Measurements from ENCODE around the gene PRSS22. TPM values are rescaled to one million over a fixed set of nuclear protein-coding genes. Genes with fewer than 3 reads are reported as not detected.
A peak's percentile ranks its signal among the peaks of the same experiment; 100 is the strongest.

PRSS22 gene
- total RNA-seq, 4 donors from 2014 or later = 2.5 to 11.2 TPM; not detected in 2

DNA sequence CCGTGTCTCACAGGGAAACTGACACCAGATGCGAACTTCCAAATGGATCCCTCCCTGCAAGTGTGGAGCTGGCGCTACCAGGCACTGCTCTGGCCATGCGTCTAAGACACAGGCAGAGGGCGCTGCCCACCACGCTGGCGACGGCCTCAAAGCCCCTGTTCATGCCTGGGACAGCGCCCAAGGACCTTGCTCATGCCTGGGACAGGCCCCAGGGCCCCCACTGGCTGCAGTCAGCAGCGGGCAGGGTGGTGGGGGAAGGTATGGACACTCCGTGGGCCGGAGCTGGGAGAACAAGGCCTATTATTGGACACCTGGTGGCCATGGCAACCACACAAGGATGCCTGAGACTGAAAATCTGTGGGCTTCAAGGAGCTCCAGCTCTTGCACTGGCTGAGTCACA is 19.0 kb downstream of the PRSS22 start:
- no peaks in the 10 kb centered on the region for H3K36me3 ChIP-seq
- WGBS, 2 donors (ENCODE audit: low coverage in 1 of 2) = 4% methylated on average over 11 of the region's 12 CpGs; no CpG with 5 or more reads in 1 of the 2 donors
- TF ChIP-seq, protein P1, sequence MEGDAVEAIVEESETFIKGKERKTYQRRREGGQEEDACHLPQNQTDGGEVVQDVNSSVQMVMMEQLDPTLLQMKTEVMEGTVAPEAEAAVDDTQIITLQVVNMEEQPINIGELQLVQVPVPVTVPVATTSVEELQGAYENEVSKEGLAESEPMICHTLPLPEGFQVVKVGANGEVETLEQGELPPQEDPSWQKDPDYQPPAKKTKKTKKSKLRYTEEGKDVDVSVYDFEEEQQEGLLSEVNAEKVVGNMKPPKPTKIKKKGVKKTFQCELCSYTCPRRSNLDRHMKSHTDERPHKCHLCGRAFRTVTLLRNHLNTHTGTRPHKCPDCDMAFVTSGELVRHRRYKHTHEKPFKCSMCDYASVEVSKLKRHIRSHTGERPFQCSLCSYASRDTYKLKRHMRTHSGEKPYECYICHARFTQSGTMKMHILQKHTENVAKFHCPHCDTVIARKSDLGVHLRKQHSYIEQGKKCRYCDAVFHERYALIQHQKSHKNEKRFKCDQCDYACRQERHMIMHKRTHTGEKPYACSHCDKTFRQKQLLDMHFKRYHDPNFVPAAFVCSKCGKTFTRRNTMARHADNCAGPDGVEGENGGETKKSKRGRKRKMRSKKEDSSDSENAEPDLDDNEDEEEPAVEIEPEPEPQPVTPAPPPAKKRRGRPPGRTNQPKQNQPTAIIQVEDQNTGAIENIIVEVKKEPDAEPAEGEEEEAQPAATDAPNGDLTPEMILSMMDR (IDR thresholded peaks at IDR 0.05) = peak; percentile 57 to 79 (median 69)
- TF ChIP-seq POLR2A (IDR thresholded peaks at IDR 0.05) (no peak), POLR2AphosphoS5 (IDR thresholded peaks at IDR 0.05) (no peak)
- no peak overlapping the region for H3K27ac ChIP-seq
- in situ Hi-C loops (cut with MboI; ENCODE audit: low pct_ligation_motif_present in 1 of 4, low pct_unique_long_range_greater_than_20kb in 1 of 4, low sequenced_read_pairs in 3 of 4) = no loop called here
- H3K9me3 ChIP-seq = no peaks in the 10 kb centered on the region
- peaks cover 8% of the 10 kb centered on the region for H3K27me3 ChIP-seq
- peaks cover 0 to 12% (median 7%) of the 10 kb centered on the region in 4 donors for H3K4me1 ChIP-seq
- peak; percentile 69 for DNase-seq
- intact Hi-C loops (cut with DNase I; ENCODE audit: low total_unique reads) = no loop called here
- no peak overlapping the region for H3K4me3 ChIP-seq

DNA sequence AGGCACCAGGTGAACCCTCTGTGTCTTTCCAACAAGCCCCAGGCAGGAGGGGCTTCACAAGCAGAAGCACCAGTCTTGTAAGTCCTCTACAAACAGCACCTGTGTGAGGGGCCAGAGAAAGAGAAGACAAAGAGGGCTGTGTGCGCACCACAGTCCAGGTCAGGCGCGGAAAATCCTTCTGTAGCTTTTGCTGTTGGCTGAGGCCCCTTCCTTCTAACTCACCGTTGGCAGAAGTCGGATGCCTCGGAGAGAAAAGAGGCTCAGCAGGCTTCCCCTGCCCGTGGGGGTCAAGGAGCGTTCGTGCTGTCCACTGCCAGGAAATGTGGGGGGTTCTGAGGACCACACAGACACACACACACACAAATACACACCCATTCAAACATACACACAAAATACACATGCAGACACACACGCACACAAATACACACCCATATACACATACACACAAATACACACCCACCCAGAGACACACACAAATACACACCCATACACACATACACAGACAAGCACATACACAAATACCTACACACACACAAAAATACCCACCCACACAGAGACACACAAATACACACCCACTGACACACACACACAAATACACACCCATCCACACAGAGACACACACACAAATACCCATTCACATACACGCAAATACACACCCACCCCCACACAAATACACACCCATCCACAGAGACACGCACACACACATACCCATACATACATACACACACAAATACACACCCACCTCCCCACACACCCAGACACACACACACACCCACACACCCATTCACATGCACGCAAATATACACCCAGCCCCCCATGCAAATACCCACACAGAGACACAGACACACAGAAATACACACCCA is 21.1 kb downstream of the PRSS22 start:
- no peak for DNase-seq
- peaks cover 8% of the 10 kb centered on the region for H3K27me3 ChIP-seq
- peaks cover 0 to 6% (median 3%) of the 10 kb centered on the region in 4 donors for H3K4me1 ChIP-seq
- no peak for TF ChIP-seq POLR2A (IDR thresholded peaks at IDR 0.05)
- TF ChIP-seq POLR2AphosphoS5 (IDR thresholded peaks at IDR 0.05) = no peak
- TF ChIP-seq, protein P1 (IDR thresholded peaks at IDR 0.05) = no peak
- TF ChIP-seq EP300 (IDR thresholded peaks at IDR 0.05; ENCODE audit: low read depth) = no peak
- no peak overlapping the region for H3K27ac ChIP-seq
- 84 to 89% methylated on average over 3 to 13 of the region's 13 CpGs for WGBS, 2 donors (ENCODE audit: low coverage in 1 of 2)
- no peaks in the 10 kb centered on the region for H3K9me3 ChIP-seq
- no peaks in the 10 kb centered on the region for H3K36me3 ChIP-seq
- in situ Hi-C loops (cut with MboI; ENCODE audit: low pct_ligation_motif_present in 1 of 4, low pct_unique_long_range_greater_than_20kb in 1 of 4, low sequenced_read_pairs in 3 of 4) = no loop called here
- no peak overlapping the region for H3K4me3 ChIP-seq
- intact Hi-C loops (cut with DNase I; ENCODE audit: low total_unique reads) = no loop called here

DNA sequence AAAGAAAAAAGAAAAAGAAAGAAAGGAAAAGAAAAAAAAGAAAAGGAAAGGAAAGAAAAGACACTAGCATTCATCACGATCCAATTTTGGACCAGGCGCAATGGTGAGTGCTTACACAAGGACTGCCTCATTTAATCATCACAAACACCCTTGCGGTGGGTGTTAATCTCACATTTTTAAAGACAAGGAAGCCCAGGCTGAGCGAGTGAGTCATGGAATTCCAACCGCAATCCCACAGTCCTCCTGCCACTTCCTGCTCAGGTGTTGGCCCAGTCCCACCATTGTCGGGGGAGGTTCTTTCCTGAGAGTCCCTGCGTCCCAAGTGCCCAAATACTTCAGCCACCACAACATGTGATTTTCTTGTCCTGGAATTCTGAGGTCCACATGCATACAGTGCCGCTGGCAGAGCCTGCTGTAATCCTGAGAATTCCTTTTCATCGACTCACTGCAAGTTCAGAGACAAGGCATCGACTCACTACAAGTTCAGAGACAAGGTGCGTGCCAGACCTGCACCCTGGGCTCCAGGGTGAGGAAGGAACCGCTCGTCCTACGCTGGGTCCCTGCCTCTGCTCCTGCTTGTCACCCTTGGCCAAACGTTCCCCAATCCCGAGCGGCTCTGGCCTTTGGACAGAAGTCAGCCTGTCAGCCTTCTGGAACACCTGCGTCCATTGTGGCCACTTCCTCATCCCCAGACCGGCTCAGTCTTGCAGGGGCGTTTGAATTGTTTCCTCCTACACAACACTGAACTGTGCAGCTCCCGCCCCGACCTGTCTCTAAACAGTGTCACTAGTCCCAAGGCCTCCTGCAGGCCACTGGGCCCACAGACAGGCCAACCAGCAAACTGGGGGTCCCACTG is 22.1 kb downstream of the PRSS22 start:
- Histone ChIP-seq H3K27me3 (peaks cover 8% of the 10 kb centered on the region), H3K9me3 (no peaks in the 10 kb centered on the region), H3K4me3 (no peak overlapping the region), H3K4me1 (peaks cover 0 to 5% (median 2%) of the 10 kb centered on the region in 4 donors), H3K27ac (peak overlapping the region in 3 of 4 donors; percentile 10 to 16 (median 14)), H3K36me3 (no peaks in the 10 kb centered on the region)
- DNase-seq = peak; percentile 63
- intact Hi-C loops (cut with DNase I; ENCODE audit: low total_unique reads) (no loop called here), in situ Hi-C loops (cut with MboI; ENCODE audit: low pct_ligation_motif_present in 1 of 4, low pct_unique_long_range_greater_than_20kb in 1 of 4, low sequenced_read_pairs in 3 of 4) (no loop called here)
- TF ChIP-seq POLR2A (IDR thresholded peaks at IDR 0.05) (no peak), EP300 (IDR thresholded peaks at IDR 0.05; ENCODE audit: low read depth) (no peak), POLR2AphosphoS5 (IDR thresholded peaks at IDR 0.05) (no peak)
- TF ChIP-seq, protein P1 (IDR thresholded peaks at IDR 0.05) = no peak
- 37 to 60% methylated on average over 3 to 22 of the region's 22 CpGs for WGBS, 2 donors (ENCODE audit: low coverage in 1 of 2)

DNA sequence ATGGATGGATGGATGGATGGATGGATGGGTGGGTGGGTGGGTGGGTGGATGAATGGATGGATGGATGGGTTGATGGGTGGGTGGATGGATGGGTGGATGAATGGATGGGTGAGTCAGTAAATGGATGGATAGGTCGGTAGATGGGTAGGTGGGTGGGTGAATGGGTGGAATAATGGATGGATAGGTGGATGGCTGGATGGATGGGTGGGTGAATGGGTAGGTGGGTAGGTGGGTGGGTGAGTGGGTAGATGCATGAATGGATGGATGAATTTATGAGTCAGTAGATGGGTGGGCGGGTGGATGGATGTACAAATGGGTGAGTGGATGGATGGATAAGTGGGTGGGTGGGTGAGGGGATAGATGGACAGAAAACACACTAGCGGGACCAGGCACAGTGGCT is 23.0 kb downstream of the PRSS22 start:
- peaks cover 0 to 13% (median 4%) of the 10 kb centered on the region in 4 donors for H3K4me1 ChIP-seq
- TF ChIP-seq, protein P1 (IDR thresholded peaks at IDR 0.05) = no peak
- no peak for TF ChIP-seq POLR2AphosphoS5 (IDR thresholded peaks at IDR 0.05)
- no peak for TF ChIP-seq EP300 (IDR thresholded peaks at IDR 0.05; ENCODE audit: low read depth)
- TF ChIP-seq POLR2A (IDR thresholded peaks at IDR 0.05) = no peak
- WGBS, 2 donors (ENCODE audit: low coverage in 1 of 2) = 88 to 100% methylated on average over 1 to 3 of the region's 3 CpGs
- intact Hi-C loops (cut with DNase I; ENCODE audit: low total_unique reads) = no loop called here
- peaks cover 8% of the 10 kb centered on the region for H3K27me3 ChIP-seq
- no peak for DNase-seq
- no peaks in the 10 kb centered on the region for H3K36me3 ChIP-seq
- no peak overlapping the region for H3K4me3 ChIP-seq
- in situ Hi-C loops (cut with MboI; ENCODE audit: low pct_ligation_motif_present in 1 of 4, low pct_unique_long_range_greater_than_20kb in 1 of 4, low sequenced_read_pairs in 3 of 4) = no loop called here
- H3K9me3 ChIP-seq = no peaks in the 10 kb centered on the region
- no peak overlapping the region for H3K27ac ChIP-seq
